Testis (tissue), 3 donors: ENCODE data around the gene POU3F1. TPM values are rescaled to one million over a fixed set of nuclear protein-coding genes. Genes with fewer than 3 reads are reported as not detected.

Experiments used
- DNase-seq: peaks from one replicate; pipeline ENCODE4 v3.0.0-alpha.2; 2019
- H3K27ac ChIP-seq, 2 donors: fragments of 200-600 bp; sonication (generic); one replicate each; pipeline ENCODE4 v1.5.1; 2019
- H3K27me3 ChIP-seq: fragments of 200-600 bp; sonication (generic); one replicate; pipeline ENCODE4 v1.5.1; 2019
- H3K36me3 ChIP-seq: fragments of 200-600 bp; sonication (generic); one replicate; pipeline ENCODE4 v1.5.1; 2017; ENCODE audit warnings: low read depth; ENCODE audit errors: missing control alignments
- H3K4me1 ChIP-seq: fragments of 200-600 bp; sonication (generic); one replicate; pipeline ENCODE4 v1.5.1; 2019
- H3K4me3 ChIP-seq, 2 donors: fragments of 200-600 bp; sonication (generic); one replicate each; pipeline ENCODE4 v1.5.1; 2017 to 2019
- H3K9me3 ChIP-seq: fragments of 200-600 bp; sonication (generic); one replicate; pipeline ENCODE4 v1.5.1; 2017
- POLR2A ChIP-seq: fragments of 450-650 bp; IDR thresholded peaks from one replicate; pipeline ENCODE4 v1.6.1; 2017; ENCODE audit warnings: antibody characterized with exemption, mild to moderate bottlenecking, moderate library complexity
- WGBS, 2 donors: methylation state at CpG; one replicate each; pipeline ENCODE4 v1.1.5; 2018; 5-methylcytosine and 5-hydroxymethylcytosine counted together
- intact Hi-C: fragments of 100-400 bp; cut with DNase I; formaldehyde crosslinking; loops from one replicate; pipeline ENCODE4 v1.15.1; 2023; ENCODE audit warnings: low total_unique reads
- polyA plus RNA-seq: library from polyadenylated mRNA; stranded (reverse); fragments of 350-450 nt; fragmentation: Illumina TruSeq; extraction: RNeasy Lipid Tissue Mini Kit (QIAGEN cat#74804); gene quantifications from one replicate; pipeline ENCODE4 v1.2.3, GENCODE V29; 2014; ENCODE audit warnings: low read depth, low replicate concordance; ENCODE audit not compliant: insufficient read depth
- total RNA-seq, 2 donors: library from RNA; depleted of rRNA; stranded (reverse); fragments of >200 nt; gene quantifications; one replicate each; pipeline ENCODE4 v1.2.3, GENCODE V29; 2016
- TF ChIP-seq, protein P1 (sequence below), 3 experiments: fragments of 450-650 bp in 2 of 3; fragments of 200-600 bp in 1 of 3; sonication (generic) in 1 of 3; IDR thresholded peaks; one replicate each; pipeline ENCODE4 v1.5.1; 2016 to 2019; ENCODE audit warnings: antibody characterized with exemption in 3 of 3, mild to moderate bottlenecking in 2 of 3, moderate library complexity in 1 of 3

Gene POU3F1
- total and polyA plus RNA-seq, 3 donors from 2014 or later: 1.6 to 6.8 (median 6.0) TPM

DNA sequence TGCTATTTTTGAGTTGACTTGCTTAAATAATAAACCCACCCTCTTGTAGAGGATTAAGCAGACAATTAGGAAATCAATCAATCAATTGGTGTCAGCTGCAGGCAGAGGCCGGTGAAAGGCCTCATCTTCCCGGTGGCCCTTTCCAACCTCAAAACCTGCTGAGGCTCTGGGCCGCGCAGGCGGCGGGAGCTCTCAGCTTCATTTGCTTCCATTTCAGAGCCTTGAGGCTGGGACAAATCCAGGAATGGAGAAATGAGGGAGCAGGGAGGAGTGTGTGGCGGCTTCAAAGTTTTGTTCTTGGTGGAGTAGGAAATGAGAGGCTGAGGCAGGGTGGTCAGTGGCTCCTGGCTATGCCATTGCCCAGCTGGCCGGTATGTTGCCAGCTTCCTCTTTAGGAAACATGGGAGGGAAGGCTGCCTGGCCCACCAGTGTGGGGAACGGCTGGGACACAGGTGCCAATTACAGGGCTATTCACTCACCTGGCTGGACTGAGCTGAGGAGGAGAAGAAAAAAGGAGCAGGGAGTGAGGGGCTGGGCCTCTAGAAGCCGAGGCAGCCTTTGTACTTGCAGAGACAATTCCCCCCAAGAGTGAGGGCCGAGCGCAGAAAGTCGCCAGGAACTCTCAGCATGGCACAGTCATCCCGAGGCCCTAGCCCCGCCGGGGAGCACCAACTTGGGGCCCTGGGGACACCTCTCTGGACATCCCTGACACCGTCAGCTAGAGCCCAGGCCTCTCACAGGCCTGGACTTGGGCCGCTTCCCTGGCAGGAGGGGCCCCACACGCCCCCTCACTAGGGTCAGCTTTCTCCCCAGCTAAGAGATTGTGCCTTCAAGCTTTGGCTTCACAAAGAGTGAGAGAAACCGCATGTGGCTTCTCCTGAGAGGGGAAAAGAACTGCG is 4.4 kb downstream of the POU3F1 start:
- no peaks in the 10 kb centered on the region for H3K27me3 ChIP-seq
- 90 to 91% methylated on average over 20 to 21 of the region's 21 CpGs for WGBS, 2 donors
- intact Hi-C loops: no loop called here
- TF ChIP-seq POLR2A: no peak
- TF ChIP-seq, protein P1, sequence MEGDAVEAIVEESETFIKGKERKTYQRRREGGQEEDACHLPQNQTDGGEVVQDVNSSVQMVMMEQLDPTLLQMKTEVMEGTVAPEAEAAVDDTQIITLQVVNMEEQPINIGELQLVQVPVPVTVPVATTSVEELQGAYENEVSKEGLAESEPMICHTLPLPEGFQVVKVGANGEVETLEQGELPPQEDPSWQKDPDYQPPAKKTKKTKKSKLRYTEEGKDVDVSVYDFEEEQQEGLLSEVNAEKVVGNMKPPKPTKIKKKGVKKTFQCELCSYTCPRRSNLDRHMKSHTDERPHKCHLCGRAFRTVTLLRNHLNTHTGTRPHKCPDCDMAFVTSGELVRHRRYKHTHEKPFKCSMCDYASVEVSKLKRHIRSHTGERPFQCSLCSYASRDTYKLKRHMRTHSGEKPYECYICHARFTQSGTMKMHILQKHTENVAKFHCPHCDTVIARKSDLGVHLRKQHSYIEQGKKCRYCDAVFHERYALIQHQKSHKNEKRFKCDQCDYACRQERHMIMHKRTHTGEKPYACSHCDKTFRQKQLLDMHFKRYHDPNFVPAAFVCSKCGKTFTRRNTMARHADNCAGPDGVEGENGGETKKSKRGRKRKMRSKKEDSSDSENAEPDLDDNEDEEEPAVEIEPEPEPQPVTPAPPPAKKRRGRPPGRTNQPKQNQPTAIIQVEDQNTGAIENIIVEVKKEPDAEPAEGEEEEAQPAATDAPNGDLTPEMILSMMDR (IDR thresholded peaks at IDR 0.05): no peak
- H3K36me3 ChIP-seq: no peaks in the 10 kb centered on the region
- no peak overlapping the region for H3K4me3 ChIP-seq
- no peak overlapping the region for H3K27ac ChIP-seq
- H3K4me1 ChIP-seq: peaks cover 3% of the 10 kb centered on the region
- DNase-seq: no peak
- no peaks in the 10 kb centered on the region for H3K9me3 ChIP-seq

DNA sequence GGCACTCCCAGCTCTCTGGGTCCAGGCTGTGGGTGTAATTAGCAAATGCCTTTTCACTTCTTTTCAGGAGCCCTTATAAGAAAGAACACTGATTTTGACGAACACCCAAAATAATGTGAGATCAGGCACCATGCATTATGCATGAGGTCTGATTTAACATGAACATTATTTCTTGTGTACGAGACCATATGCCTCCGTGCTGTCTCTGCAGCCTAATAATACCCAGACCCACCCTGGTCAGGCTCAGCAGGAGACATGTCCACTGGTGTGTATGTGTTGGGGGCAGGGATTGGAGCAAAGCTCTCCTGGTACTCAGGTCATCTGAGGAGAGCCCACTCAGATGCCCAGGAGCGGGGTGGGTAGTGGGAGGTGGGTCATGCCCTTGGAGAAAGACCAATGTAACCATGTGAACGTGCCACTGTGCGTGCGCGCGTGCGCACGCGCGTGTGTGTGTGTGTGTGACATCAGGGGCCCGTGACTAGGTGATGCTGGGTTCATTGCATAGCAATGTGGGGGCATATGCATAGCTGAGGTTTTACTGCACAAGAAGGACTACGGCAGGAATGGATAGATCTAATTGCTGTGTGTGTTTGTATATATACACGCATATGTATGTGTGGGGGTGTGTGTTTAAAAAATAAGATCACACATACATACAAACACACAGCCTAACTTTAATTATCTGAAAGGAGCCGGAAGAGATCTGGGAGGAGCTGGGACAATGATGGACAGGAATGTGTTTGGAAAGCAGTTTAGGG is 7.1 kb downstream of the POU3F1 start:
- no peaks in the 10 kb centered on the region for H3K4me1 ChIP-seq
- WGBS, 2 donors: 85 to 93% methylated on average over 17 of the region's 17 CpGs
- H3K27me3 ChIP-seq: no peaks in the 10 kb centered on the region
- intact Hi-C loops: no loop called here
- no peak for TF ChIP-seq POLR2A
- TF ChIP-seq, protein P1 (IDR thresholded peaks at IDR 0.05): no peak
- DNase-seq: no peak
- H3K4me3 ChIP-seq: no peak overlapping the region
- H3K27ac ChIP-seq: no peak overlapping the region
- no peaks in the 10 kb centered on the region for H3K36me3 ChIP-seq
- no peaks in the 10 kb centered on the region for H3K9me3 ChIP-seq

DNA sequence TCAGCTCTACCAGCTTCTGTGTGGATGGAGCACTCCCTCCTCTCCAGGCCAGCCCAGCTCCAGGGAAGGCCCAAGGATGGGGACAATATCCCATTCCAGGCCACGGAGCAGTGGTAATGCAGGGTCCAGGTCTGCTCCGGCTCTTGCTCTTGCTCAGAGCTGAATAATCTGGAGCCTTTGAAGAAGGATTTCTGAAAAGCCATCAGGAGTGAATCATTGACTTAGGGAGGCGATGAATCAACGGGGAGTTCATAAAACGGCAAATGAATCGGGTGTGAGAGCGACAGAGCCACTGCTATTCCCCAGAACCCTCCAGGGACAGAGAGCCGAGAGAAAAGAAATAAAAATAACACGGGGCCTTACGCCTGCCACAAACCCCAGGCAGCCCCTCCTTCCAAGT is 7.7 kb downstream of the POU3F1 start:
- H3K27me3 ChIP-seq: no peaks in the 10 kb centered on the region
- intact Hi-C loops: no loop called here

DNA sequence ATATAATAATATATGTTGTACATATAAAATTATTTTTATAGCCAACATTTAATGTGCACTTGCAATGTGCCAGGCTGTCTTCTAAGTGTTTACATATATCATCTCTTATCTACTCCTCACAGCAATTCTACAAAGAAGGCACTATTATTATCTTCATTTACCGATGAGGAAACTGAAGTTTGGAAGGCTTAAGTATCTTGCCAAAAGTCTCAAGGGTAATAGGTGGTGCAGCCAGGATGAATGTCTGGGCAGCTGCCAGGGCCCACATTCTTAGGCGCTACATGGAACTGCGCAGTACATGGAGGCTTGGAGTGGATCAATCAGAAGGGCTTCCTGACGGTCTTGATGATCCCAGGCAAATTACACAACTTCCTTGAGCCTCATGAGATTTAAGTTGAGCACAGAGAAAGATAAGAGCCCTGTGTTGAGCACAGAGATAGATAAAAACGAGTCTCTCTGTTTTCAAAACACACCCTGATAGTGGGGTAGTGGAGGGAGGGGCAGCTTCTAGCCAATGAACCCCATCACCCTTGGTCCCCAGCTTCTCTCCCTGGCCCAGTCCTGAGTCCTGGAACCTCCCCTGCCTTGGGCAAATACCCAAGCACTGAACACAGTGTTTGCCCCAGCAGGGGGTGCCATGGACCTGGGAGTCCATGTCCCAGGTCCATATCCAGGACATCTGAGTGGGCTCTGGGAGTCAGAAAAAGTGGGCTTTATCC is 9.2 kb downstream of the POU3F1 start:
- Histone ChIP-seq H3K27ac (no peak overlapping the region), H3K27me3 (no peaks in the 10 kb centered on the region), H3K4me3 (no peak overlapping the region), H3K36me3 (no peaks in the 10 kb centered on the region), H3K9me3 (no peaks in the 10 kb centered on the region), H3K4me1 (no peaks in the 10 kb centered on the region)
- DNase-seq: no peak
- TF ChIP-seq, protein P1 (IDR thresholded peaks at IDR 0.05): no peak
- no peak for TF ChIP-seq POLR2A
- intact Hi-C loops: no loop called here
- 67 to 69% methylated on average over 5 of the region's 5 CpGs for WGBS, 2 donors

More for the DNA sequence above, 7.7 kb downstream of the POU3F1 start:
- Histone ChIP-seq H3K4me1 (no peaks in the 10 kb centered on the region), H3K36me3 (no peaks in the 10 kb centered on the region), H3K9me3 (no peaks in the 10 kb centered on the region), H3K4me3 (no peak overlapping the region), H3K27ac (no peak overlapping the region)
- no peak for DNase-seq
- TF ChIP-seq POLR2A: no peak
- TF ChIP-seq, protein P1 (IDR thresholded peaks at IDR 0.05): no peak
- WGBS, 2 donors: 83 to 96% methylated on average over 10 of the region's 10 CpGs
